H1 (cell line): ENCODE measurements around the gene DOHH. TPM values are rescaled to one million over a fixed set of nuclear protein-coding genes. Genes with fewer than 3 reads are reported as not detected.

Experiments used
- EP300 ChIP-seq, 2 experiments: IDR thresholded peaks; 1 replicate in 1 of 2; 2 replicates in 1 of 2; pipeline ENCODE4 v1.6.1; 2011 to 2012; ENCODE audit warnings: low read depth in 2 of 2, low read length in 2 of 2, mild to moderate bottlenecking in 2 of 2, borderline replicate concordance in 1 of 2, inconsistent platforms in 1 of 2, moderate library complexity in 1 of 2
- polyA plus RNA-seq, 7 experiments: library from polyadenylated mRNA; depleted of rRNA in 3 of 7; stranded (reverse) in 5 of 7; unstranded in 2 of 7; fragments of >200 nt in 5 of 7; fragments of 200-250 nt in 2 of 7; gene quantifications; 1 replicate in 5 of 7; 2 replicates in 1 of 7; 4 replicates in 1 of 7; pipeline versions ENCODE4 v1.2.1 to v1.2.3, GENCODE V29; 2011 to 2013; ENCODE audit warnings: missing spikeins in 2 of 7, mixed read lengths in 2 of 7
- total RNA-seq: library from RNA; stranded (reverse); fragmentation: NEBNext Ultra II Directional; extraction: Animal tissue kit (Norgen Biotek cat#: 25700); gene quantifications from 2 replicates; pipeline ENCODE4 v1.2.1, GENCODE V29; 2021

The DOHH gene
- total and polyA plus RNA-seq, 2 of the 8 experiments (the other 6 are each of a cell fraction or from before 2014, with no cell fraction given) = 7.3 to 17.7 TPM

DNA sequence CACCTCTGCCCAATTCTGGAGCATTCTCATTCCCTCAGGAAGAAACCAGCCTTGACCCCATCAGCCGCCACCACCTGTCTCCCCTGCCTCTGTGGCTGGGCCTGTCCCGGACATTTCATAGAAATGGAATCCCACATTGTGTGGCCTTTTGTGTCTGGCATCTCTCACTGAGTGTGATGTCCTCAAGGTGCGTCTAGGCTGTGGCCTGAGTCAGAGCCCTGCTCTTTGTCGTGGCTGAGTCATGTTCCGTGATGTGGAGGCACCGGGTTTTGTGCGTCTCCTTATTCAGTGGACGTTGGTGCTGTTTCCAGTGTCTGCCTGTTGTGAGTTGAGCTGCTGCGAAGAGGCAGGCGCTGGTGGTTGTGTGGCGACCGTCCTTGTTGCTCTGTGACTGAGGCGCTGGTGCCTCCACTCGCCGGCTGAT, 9.1 kb upstream of the DOHH start (continued):
- no peak for TF ChIP-seq EP300 (IDR thresholded peaks at IDR 0.05; ENCODE audit: borderline replicate concordance in 1 of 2, low read depth in 2 of 2, low read length in 2 of 2)
